Measurements from ENCODE around the gene ARFGAP1. TPM values are rescaled to one million over a fixed set of nuclear protein-coding genes. Genes with fewer than 3 reads are reported as not detected.

ARFGAP1 gene
- total RNA-seq, 1 donor from 2014 or later = 93.6 TPM

DNA sequence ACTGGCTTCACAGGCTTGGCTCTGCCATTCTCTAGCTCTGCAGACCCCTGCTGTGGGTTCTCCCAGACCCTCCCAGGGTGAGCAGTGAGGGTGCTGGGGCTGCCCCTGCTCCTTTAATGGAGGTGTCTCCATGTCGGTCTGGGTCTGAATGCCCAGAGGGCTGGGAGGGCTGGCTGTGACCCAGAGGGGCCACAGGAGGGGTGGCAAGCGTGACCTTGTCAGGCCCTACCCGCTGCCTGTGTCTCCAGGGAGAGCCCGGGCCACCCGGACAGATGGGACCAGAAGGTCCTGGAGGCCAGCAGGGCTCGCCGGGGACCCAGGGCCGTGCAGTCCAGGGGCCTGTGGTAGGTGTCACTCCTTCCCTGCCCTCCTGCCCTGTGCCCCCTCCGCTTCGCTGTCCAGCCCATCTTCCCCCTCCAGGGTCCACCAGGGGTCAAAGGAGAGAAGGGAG, 52.4 kb downstream of the ARFGAP1 start:
- H3K27ac Mint-ChIP-seq (ENCODE audit: unreplicated experiment) = no peak overlapping the region
- H3K36me3 Mint-ChIP-seq (ENCODE audit: unreplicated experiment) = no peaks in the 10 kb centered on the region
- H3K4me3 Mint-ChIP-seq (ENCODE audit: unreplicated experiment) = no peak overlapping the region
- TF ChIP-seq, protein P1, sequence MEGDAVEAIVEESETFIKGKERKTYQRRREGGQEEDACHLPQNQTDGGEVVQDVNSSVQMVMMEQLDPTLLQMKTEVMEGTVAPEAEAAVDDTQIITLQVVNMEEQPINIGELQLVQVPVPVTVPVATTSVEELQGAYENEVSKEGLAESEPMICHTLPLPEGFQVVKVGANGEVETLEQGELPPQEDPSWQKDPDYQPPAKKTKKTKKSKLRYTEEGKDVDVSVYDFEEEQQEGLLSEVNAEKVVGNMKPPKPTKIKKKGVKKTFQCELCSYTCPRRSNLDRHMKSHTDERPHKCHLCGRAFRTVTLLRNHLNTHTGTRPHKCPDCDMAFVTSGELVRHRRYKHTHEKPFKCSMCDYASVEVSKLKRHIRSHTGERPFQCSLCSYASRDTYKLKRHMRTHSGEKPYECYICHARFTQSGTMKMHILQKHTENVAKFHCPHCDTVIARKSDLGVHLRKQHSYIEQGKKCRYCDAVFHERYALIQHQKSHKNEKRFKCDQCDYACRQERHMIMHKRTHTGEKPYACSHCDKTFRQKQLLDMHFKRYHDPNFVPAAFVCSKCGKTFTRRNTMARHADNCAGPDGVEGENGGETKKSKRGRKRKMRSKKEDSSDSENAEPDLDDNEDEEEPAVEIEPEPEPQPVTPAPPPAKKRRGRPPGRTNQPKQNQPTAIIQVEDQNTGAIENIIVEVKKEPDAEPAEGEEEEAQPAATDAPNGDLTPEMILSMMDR (IDR thresholded peaks at IDR 0.05; ENCODE audit: partially characterized antibody, unreplicated experiment) = no peak
- peak; percentile 8 for DNase-seq
- peaks cover 1% of the 10 kb centered on the region for H3K27me3 Mint-ChIP-seq (ENCODE audit: unreplicated experiment)
- peaks cover 4% of the 10 kb centered on the region for H3K9me3 Mint-ChIP-seq (ENCODE audit: unreplicated experiment)
- H3K4me1 Mint-ChIP-seq (ENCODE audit: low read depth, unreplicated experiment) = peaks cover 8% of the 10 kb centered on the region

DNA sequence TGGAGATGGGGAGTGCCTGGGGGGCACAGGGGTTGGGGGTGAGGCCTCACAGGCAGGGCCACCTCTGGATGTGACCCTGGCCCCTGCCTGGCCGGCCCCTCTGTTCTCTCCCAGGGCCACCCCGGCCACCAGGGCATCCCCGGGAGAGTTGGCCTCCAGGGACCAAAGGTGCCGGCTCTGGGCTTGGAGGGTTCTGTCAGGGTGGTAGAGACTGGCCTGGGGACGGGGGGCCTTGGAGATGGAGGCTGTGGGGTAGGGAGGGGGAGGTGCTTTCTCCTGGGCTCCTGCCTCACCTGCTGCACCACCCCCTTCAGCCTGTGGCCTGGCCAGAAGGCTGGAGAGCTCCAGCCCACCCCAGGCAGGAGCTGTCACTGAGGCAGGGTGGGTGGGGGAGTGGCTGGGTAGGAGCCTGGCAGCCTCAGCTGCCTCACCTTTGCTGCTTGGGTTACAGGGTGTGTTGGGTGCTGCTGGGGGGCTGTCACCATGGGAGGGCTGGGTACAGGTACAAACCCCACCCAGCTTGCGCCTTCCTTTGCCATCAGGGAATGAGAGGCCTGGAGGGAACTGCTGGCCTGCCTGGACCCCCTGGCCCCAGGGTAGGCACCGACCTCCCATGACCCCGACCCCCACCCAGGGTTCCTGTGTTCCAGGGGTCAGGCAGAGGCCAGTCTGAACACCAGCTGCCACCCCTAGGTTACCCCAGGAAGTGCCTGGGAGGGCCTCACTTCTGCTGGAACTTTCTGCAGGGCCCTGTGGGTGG, 53.1 kb downstream of the ARFGAP1 start:
- Mint-ChIP-seq H3K27ac (ENCODE audit: unreplicated experiment) (no peak overlapping the region), H3K4me1 (ENCODE audit: low read depth, unreplicated experiment) (peaks cover 8% of the 10 kb centered on the region), H3K9me3 (ENCODE audit: unreplicated experiment) (peaks cover 4% of the 10 kb centered on the region), H3K36me3 (ENCODE audit: unreplicated experiment) (no peaks in the 10 kb centered on the region), H3K27me3 (ENCODE audit: unreplicated experiment) (peaks cover 1% of the 10 kb centered on the region), H3K4me3 (ENCODE audit: unreplicated experiment) (no peak overlapping the region)
- DNase-seq = peak; percentile 11
- TF ChIP-seq, protein P1 (IDR thresholded peaks at IDR 0.05; ENCODE audit: partially characterized antibody, unreplicated experiment) = no peak

DNA sequence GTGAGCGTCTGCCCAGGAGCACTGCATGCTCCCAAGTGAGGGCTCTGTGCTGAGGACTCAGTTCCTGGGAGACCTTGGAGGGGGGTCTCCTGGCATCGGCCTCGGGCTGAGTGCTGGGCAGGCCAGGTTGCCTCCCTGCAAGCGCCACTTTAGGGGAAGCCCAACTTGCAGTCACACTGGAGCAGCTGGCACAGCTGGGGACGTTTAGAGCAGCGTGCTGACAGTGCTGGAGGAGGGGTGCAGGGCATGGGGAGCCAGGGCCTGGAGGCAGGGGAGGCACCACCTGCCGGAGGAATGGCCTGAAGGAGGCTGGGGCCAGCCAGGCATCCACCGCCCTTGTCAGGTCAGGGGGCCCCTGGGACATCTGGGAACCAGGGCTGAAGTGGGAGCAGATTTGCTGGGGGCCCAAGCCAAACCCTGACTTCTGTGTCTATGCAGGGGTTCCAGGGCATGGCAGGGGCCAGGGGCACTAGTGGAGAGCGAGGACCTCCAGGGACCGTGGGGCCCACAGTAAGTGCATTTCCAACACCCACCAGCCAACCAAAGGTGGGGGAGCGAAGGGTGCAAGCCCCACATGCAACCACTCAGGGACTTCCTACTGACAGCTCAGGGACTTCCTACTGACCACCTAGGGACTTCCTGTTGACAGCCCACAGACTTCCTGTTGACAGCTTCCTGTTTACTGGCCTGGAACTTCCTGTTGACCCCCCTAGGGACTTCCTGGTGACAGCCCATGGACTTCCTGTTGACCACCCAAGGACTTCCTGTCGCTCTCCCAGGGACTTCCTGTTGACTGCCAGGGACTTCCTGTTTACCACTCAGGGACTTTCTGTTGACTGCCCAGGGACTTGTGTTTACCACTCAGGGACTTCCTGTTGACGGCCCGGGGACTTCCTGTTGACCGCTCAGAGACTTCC, 54.0 kb downstream of the ARFGAP1 start:
- peaks cover 8% of the 10 kb centered on the region for H3K4me1 Mint-ChIP-seq (ENCODE audit: low read depth, unreplicated experiment)
- H3K4me3 Mint-ChIP-seq (ENCODE audit: unreplicated experiment) = no peak overlapping the region
- peaks cover 3% of the 10 kb centered on the region for H3K36me3 Mint-ChIP-seq (ENCODE audit: unreplicated experiment)
- H3K27ac Mint-ChIP-seq (ENCODE audit: unreplicated experiment) = no peak overlapping the region
- H3K27me3 Mint-ChIP-seq (ENCODE audit: unreplicated experiment) = peaks cover 3% of the 10 kb centered on the region
- peaks cover 6% of the 10 kb centered on the region for H3K9me3 Mint-ChIP-seq (ENCODE audit: unreplicated experiment)
- DNase-seq = peak; percentile 9
- TF ChIP-seq, protein P1 (IDR thresholded peaks at IDR 0.05; ENCODE audit: partially characterized antibody, unreplicated experiment) = no peak

GRCh38 chr20:63327231-63327745, 54.7 kb downstream of the ARFGAP1 start:
- TF ChIP-seq, protein P1 (IDR thresholded peaks at IDR 0.05; ENCODE audit: partially characterized antibody, unreplicated experiment) = no peak
- H3K9me3 Mint-ChIP-seq (ENCODE audit: unreplicated experiment) = peaks cover 11% of the 10 kb centered on the region
- H3K27ac Mint-ChIP-seq (ENCODE audit: unreplicated experiment) = no peak overlapping the region
- peaks cover 8% of the 10 kb centered on the region for H3K4me1 Mint-ChIP-seq (ENCODE audit: low read depth, unreplicated experiment)
- peaks cover 10% of the 10 kb centered on the region for H3K36me3 Mint-ChIP-seq (ENCODE audit: unreplicated experiment)
- no peak overlapping the region for H3K4me3 Mint-ChIP-seq (ENCODE audit: unreplicated experiment)
- DNase-seq = no peak
- peaks cover 6% of the 10 kb centered on the region for H3K27me3 Mint-ChIP-seq (ENCODE audit: unreplicated experiment)

Measured in glutamatergic neuron (in vitro differentiated cells).